Memory B cell (primary cell): ENCODE data around the gene DKK3.

ENCODE experiments used
- ATAC-seq: fragments of 150-1000 bp; cut with Tn5 transposase; 2 replicates; pipeline ENCODE4 v1.10.0; 2021; ENCODE audit warnings: low read depth, mild to moderate bottlenecking, moderate library complexity
- DNase-seq, 2 donors: peaks; one replicate each; pipeline ENCODE4 v3.0.0; 2022; ENCODE audit warnings: low spot score in 2 of 2
- H3K27ac Mint-ChIP-seq: one replicate; pipeline ENCODE4 v1.8.0; 2022; ENCODE audit warnings: mild to moderate bottlenecking, moderate library complexity, mixed read lengths
- H3K27me3 Mint-ChIP-seq: one replicate; pipeline ENCODE4 v1.8.0; 2022; ENCODE audit warnings: mixed read lengths
- H3K36me3 Mint-ChIP-seq: one replicate; pipeline ENCODE4 v1.8.0; 2022; ENCODE audit warnings: mild to moderate bottlenecking, mixed read lengths
- H3K4me1 Mint-ChIP-seq: one replicate; pipeline ENCODE4 v1.8.0; 2022; ENCODE audit warnings: mixed read lengths
- H3K4me3 Mint-ChIP-seq: one replicate; pipeline ENCODE4 v1.8.0; 2022; ENCODE audit warnings: mild to moderate bottlenecking, moderate library complexity, mixed read lengths
- H3K9me3 Mint-ChIP-seq: one replicate; pipeline ENCODE4 v1.8.0; 2022; ENCODE audit warnings: mixed read lengths

DKK3 gene

DNA sequence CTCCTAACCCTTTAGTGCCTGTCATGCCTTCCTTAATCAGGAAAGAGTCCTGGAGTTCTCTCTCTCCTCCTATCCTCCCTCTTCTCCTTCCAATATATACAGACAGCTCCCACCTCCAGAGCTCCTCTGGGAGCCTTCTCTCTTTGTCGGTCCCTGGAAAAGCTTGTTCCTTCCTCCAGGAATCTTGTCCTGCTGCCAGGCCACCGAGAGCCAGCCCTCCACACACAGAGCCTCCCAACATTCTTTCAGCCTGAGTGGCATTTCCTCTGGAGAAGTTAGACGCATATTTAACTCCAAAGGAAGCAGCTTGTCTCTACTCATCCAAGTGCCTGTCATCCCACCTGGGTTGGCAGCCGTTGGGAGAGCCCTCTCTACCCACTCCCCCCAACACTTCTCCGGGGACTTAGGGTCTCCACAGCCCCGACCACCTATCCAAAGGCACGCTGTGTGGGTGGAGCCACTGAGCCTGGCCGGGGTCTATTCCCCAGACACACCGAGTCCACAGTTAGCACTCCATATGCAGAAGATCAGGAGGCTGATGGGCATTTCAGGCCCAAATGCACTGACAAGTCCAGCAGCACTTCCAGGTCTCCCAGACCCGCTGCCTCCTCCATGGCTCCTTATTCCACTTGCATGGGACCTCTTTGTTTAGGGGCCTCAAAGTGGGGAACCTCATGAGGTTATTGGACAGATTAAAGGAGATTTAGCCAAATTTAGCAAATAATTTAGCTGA, 31.1 kb downstream of the DKK3 start:
- Mint-ChIP-seq H3K27ac (no peak overlapping the region), H3K36me3 (no peaks in the 10 kb centered on the region), H3K4me3 (no peak overlapping the region), H3K4me1 (peaks cover 3% of the 10 kb centered on the region), H3K27me3 (peaks cover 4% of the 10 kb centered on the region), H3K9me3 (peaks cover 3% of the 10 kb centered on the region)
- ATAC-seq (no peak), DNase-seq (no peak)

DNA sequence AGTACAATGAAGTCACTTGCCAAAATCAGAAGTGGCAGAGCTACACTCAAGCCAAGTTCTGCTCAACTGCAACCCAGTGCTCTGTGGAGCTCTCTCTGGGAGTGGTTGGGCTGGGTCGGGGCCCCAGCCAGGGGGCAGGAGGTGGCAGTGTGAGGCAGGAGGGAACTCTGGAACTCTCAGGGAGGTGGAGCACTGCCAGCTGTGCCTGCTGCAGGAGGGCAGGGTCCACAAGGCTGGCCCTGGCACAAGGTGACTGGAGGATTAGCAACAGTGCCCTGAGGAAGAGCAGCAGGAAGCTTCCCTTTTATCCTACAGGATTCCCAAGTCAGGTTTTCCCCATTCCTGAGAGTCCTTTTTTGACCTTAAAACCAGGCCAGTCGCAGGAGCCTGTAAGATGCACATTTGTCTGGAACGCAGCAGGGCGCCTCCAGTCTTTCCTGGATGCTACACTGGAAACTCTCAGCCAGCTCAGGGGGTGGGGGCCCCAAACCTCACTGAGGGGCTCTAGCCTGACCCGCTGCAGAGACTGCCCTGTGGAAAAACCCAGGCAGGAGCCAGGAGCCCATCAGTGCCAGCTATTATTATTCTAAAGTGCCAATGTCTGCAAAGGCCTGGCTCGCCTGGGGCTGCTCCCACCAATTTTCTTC, 31.8 kb downstream of the DKK3 start:
- ATAC-seq: no peak
- peaks cover 3% of the 10 kb centered on the region for H3K9me3 Mint-ChIP-seq
- H3K36me3 Mint-ChIP-seq: no peaks in the 10 kb centered on the region

DNA sequence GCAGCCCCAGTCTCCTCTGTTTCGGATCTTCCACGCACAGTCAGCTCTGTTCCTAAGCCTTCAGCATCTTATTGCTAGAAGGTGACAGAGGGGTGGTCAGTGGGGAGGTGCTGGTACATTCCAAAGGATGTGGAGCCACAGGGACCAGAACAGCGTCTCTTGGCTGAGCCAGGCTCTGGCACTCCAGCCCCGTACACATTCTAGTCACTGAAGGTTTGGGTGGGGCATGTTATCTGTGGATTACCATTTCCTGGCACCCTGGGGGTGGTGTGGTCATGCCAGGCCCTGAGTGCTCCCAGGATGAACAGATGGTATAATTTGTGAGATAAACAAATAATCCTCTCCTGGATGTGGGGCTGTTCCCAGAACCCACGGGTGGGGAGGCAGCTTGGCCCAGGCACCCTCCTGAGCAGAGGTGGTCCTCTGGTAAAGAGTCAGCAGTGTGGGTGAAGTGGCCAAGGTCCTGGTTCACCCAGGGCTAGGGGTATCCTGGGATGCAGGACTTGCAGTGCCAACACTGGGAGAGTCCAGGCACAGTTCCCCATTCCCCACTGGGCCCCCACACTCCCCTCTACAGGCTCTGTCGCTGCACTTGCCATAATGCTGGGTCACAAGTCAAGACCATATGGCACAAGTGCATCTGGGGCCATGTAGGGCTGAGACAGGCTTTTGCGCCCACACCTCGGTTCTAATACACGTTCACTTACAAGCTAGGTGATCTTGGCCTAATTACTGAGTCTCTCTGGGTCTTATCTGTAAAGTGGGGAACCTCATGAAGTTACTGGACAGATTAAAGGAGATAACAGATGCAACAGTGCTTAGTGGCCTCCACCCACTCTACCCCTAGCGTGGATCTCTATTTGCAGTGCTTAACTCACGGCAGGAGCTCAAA, 33.0 kb downstream of the DKK3 start:
- no peak for ATAC-seq
- DNase-seq: no peak
- Mint-ChIP-seq H3K27me3 (no peaks in the 10 kb centered on the region), H3K4me1 (peaks cover 3% of the 10 kb centered on the region), H3K36me3 (no peaks in the 10 kb centered on the region), H3K9me3 (peaks cover 3% of the 10 kb centered on the region), H3K4me3 (no peak overlapping the region), H3K27ac (no peak overlapping the region)

More for the DNA sequence above, 31.8 kb downstream of the DKK3 start:
- Mint-ChIP-seq H3K27ac (no peak overlapping the region), H3K4me3 (no peak overlapping the region), H3K27me3 (peaks cover under 1% of the 10 kb centered on the region), H3K4me1 (peaks cover 3% of the 10 kb centered on the region)
- DNase-seq: no peak

DNA sequence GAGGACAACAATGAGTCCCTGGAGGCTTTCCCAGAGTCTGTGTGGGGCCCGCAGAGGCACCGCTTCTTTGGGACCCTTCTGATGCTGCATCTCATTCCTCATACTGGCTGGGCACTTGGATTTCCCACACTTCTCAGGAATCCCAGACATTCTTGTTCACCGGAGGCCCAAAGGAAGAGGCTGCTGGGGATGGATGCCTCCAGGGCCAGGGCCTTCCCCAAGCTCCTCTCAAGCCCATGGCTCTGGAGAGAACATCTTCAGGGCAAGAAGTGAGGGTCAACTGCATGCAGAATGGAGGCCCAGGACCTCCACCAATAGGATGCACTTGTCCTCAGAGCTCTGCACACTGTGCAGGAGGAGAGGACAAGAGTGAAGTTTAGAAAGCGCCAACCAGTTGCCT, 34.6 kb downstream of the DKK3 start:
- no peaks in the 10 kb centered on the region for H3K27me3 Mint-ChIP-seq
- ATAC-seq (no peak), DNase-seq (no peak)
- no peak overlapping the region for H3K27ac Mint-ChIP-seq
- no peaks in the 10 kb centered on the region for H3K36me3 Mint-ChIP-seq
- peaks cover 3% of the 10 kb centered on the region for H3K4me1 Mint-ChIP-seq
- H3K4me3 Mint-ChIP-seq: no peak overlapping the region
- H3K9me3 Mint-ChIP-seq: peaks cover 3% of the 10 kb centered on the region

DNA sequence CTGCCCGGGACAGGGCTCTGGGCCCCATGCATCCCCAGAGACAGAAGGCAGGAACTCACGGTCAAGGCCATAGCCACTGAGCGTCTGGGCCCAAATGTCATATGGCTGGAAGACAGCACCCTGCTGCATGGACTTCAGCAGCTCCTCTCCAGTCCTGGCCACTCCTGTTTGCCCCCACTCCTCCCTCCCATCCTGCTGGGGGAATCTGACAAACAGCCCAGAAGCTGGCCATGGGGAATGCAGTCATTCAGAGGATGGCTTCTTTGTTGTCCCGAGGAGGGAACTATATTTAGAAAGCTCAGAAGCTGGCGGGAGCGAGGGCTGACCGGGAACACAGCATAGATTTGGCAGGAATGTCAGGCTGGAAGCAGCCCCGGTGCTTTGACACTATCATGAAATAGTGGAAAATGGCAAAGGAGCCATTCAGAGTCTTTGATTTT, 35.0 kb downstream of the DKK3 start:
- Mint-ChIP-seq H3K36me3 (no peaks in the 10 kb centered on the region), H3K27ac (no peak overlapping the region), H3K9me3 (peaks cover 2% of the 10 kb centered on the region), H3K27me3 (peaks cover 2% of the 10 kb centered on the region), H3K4me3 (no peak overlapping the region), H3K4me1 (peaks cover 2% of the 10 kb centered on the region)
- ATAC-seq (no peak), DNase-seq (no peak)

DNA sequence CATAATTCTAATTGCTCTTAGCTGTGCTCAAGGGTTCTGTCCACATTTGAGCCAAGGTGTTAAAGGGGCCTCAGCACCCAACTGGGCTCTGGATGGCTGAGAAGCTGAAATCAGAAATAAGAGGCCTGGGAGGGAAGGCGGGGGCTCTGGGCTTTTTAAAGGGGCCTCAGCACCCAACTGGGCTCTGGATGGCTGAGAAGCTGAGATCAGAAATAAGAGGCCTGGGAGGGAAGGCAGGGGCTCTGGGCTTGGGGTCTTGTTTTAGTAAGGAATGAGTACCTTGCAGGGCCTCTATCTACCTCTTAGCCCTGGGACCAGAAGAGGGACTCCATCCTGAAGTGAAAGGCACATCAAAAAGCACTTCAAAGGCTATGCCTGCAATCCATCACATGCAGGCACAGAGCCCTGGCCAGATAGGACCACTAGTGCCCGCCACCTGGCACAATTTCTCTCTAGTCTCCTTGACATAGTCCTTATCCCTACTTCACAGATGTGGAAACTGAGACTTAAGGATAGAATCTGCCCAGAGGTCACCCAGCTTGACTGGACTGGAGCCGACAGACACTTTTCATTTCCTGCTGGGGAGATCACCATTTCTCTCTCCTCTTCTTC, 35.6 kb downstream of the DKK3 start:
- no peaks in the 10 kb centered on the region for H3K9me3 Mint-ChIP-seq
- no peaks in the 10 kb centered on the region for H3K4me1 Mint-ChIP-seq
- H3K27ac Mint-ChIP-seq: no peak overlapping the region
- DNase-seq (no peak), ATAC-seq (no peak)
- peaks cover 2% of the 10 kb centered on the region for H3K27me3 Mint-ChIP-seq
- H3K4me3 Mint-ChIP-seq: no peak overlapping the region
- H3K36me3 Mint-ChIP-seq: no peaks in the 10 kb centered on the region

DNA sequence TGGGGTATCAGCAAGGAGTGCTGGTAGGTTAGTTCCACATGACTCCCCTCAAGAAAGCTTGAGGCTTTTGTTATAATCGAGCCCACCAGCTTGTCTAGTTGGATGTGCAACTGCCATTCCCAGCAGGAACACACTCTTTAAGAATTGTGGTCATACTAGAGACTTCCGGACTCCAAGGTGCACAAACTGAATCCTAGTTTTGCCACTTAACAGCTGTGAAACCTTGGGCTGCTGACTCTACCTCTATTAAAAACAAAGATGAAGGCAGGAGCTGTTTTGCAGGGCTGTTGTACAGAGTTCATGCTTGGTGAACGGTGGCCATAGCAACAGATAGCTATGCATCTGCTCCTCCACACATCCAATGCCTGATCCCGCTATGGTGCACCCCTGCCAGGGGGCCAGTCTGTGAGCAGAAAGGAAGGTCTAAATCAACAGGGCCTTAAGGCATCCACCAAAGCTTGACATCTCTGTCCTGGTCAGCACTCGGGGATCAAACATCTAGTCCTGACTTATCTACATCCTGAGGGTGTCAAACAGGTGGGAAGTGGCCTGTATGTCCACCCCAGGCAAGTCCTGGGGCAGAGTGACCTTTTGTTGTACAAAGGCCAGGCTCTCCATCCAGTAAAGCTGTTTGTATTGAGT, 36.4 kb downstream of the DKK3 start:
- H3K27me3 Mint-ChIP-seq: peaks cover 2% of the 10 kb centered on the region
- H3K4me3 Mint-ChIP-seq: no peak overlapping the region
- ATAC-seq (no peak), DNase-seq (no peak)
- no peaks in the 10 kb centered on the region for H3K9me3 Mint-ChIP-seq
- H3K36me3 Mint-ChIP-seq: no peaks in the 10 kb centered on the region
- no peaks in the 10 kb centered on the region for H3K4me1 Mint-ChIP-seq
- H3K27ac Mint-ChIP-seq: no peak overlapping the region

DNA sequence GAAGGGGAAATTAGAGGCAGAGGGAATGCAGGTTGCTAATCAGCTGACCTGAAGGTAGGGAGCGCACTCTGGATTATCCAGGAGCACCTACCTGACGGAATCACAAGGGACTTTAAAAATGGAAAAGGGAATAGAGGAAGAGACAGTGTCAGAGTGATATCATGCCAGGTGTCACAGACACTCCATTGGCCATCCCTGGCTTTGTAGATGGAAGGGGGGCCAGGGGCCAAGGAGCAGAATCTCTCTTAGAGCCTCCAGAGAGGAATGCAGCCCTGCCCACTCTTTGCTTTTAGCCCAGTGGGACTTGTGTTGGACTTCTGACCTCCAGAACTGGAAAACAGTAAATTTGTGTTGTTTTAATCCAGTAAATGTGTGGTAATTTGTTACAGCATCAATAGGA, 37.9 kb downstream of the DKK3 start:
- no peaks in the 10 kb centered on the region for H3K36me3 Mint-ChIP-seq
- no peaks in the 10 kb centered on the region for H3K9me3 Mint-ChIP-seq

DNA sequence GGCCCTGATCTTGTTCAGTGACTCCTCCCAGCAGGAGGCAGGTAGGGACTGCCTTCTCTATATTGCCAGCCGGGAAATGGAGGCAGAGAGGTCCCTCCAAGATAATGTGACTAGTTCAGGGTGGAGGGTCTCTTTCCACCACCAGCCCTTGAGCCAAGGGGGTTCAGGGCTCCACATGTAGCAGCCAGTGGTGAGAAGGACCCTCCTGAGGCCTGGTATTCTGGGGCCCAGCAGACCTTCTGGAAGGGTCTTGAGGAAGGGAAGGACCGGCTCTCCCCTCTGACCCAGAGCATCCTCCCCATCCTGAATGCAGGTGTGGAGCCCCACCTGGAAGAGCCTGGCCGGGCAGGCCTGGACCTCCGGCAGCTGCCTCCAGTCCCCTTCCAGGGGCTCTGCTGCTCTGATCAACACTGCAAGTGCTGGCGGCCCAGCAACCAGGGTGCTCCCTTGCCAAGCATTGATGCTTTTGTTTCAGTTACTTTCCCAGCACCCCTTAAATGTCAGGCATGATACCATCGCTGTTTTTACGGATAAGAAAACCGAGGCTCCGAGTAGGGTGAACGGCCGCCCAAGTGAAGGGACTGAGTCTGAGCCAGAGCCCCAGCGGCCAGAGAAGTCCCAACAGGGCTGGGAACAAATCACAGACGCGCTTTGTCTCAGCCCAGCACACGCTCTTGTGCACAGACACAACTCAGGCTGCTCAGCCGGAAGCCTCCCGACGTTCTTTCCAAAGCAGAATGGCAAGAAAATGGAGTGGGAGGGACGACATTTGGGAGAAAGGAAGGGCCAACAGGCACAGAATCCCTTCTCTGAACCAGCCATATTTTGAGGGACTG, 38.8 kb downstream of the DKK3 start:
- Mint-ChIP-seq H3K9me3 (no peaks in the 10 kb centered on the region), H3K27me3 (peaks cover 9% of the 10 kb centered on the region), H3K4me1 (no peaks in the 10 kb centered on the region), H3K27ac (no peak overlapping the region), H3K36me3 (no peaks in the 10 kb centered on the region), H3K4me3 (no peak overlapping the region)
- ATAC-seq (no peak), DNase-seq (no peak)

More for the DNA sequence above, 37.9 kb downstream of the DKK3 start:
- H3K27ac Mint-ChIP-seq: no peak overlapping the region
- ATAC-seq (no peak), DNase-seq (no peak)
- no peaks in the 10 kb centered on the region for H3K4me1 Mint-ChIP-seq
- peaks cover 9% of the 10 kb centered on the region for H3K27me3 Mint-ChIP-seq
- H3K4me3 Mint-ChIP-seq: no peak overlapping the region

DNA sequence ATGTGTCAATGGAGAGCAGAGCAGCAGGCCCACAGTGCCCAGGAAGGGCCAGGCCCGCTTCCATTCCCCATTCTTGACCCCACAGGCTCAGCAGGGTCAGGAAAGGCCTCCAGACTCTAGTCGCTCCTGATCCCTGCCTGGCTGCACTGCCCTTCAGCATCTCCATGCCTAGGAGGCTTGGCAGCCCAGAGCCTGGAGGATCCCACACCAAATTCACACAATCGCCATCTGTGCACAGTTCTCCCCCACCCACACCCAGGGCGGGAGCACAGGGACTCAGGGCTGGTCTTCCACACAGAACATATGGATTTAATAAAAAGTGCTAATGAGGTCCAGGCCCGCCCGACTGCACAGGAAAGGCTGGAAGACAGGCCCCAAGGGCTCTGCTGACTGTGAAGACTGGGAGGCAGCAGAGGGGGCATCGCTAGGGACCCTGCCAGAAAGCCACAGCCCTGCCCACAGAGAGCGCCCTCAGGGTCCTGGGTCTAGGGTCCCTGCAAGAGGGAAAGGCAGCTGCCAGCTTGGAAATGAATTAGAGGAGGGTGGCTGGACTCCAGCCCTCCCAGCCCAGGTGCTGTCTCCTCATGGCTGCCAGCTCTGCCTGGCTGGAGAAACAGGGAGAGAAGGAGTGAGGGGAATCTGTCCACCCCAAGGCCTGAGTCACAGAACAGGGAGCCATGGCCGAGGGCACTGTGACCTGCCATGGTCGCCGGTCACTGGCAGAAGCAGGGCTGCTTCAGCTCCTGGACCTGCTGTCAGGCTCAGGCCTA, 39.7 kb downstream of the DKK3 start:
- peaks cover 9% of the 10 kb centered on the region for H3K27me3 Mint-ChIP-seq
- no peak for ATAC-seq
- no peak overlapping the region for H3K4me3 Mint-ChIP-seq
- no peaks in the 10 kb centered on the region for H3K4me1 Mint-ChIP-seq
- H3K27ac Mint-ChIP-seq: no peak overlapping the region
- DNase-seq: no peak
- H3K36me3 Mint-ChIP-seq: no peaks in the 10 kb centered on the region
- H3K9me3 Mint-ChIP-seq: no peaks in the 10 kb centered on the region

DNA sequence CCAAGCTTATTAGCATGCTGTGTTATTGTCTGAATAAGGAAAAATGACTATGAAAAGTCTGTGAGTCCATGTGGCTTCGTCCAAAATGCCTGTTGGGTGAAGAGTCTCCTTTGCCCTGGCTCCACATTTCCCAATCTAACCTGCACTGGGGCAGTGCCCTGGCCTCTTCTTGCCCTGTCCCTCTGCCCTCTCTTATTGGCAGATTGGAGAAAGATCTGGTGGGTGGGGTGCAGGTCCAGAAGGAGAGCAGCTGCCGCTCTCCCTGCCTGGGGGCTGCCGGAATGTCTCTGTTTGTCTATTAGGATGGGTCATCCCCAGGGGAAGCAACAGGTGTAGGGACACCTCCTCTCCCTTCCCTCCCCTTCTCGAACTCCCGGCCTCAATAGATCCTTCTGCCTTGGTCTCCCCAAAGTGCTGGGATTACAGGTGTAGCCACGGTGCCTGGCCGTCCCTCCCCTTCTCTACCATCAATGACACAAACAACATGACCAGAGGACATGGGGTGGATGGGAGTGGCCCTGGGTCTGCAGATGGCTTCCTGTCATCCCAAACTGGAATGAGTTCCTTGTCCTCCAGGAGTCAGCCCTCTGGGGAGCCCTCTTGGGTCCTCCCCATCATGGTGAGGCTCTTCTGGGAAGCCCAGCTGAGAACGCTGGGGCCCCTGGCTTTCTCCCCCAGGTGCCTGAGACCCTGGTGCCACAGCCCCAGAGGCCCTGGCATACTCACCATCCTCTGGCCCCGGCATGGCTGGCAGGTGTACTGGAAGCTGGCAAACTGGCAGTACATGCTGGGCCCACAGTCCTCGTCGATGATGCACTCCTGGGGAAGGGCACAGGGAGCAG, 40.5 kb downstream of the DKK3 start:
- H3K27ac Mint-ChIP-seq: no peak overlapping the region
- no peak for DNase-seq

More for the DNA sequence above, 40.5 kb downstream of the DKK3 start:
- H3K4me3 Mint-ChIP-seq: no peak overlapping the region
- no peaks in the 10 kb centered on the region for H3K4me1 Mint-ChIP-seq
- H3K27me3 Mint-ChIP-seq: peaks cover 9% of the 10 kb centered on the region
- H3K36me3 Mint-ChIP-seq: no peaks in the 10 kb centered on the region
- no peak for ATAC-seq
- no peaks in the 10 kb centered on the region for H3K9me3 Mint-ChIP-seq
